Endothelial cell of umbilical vein (primary cell): Measurements from ENCODE around the gene ANAPC2. TPM values are rescaled to one million over a fixed set of nuclear protein-coding genes. Genes with fewer than 3 reads are reported as not detected.

ENCODE experiments used
- BruUV-seq: library from RNA; stranded (reverse); fragments of 400-500 nt; replicated peaks from 2 replicates; lab custom pipeline; 2021; lab: Mats Ljungman, UMichigan
- CTCF ChIA-PET: fragments of 300-600, 350-600 bp; sonication (Branson Sonifier 250); formaldehyde crosslinking; loops from one replicate; lab custom pipeline; 2021; ENCODE audit warnings: antibody characterized with exemption, inconsistent platforms; lab: Charles Lee
- POLR2A ChIA-PET: fragments of 300-600, 350-600 bp; sonication (Branson Sonifier 250); formaldehyde crosslinking; loops from one replicate; lab custom pipeline; 2021; ENCODE audit warnings: antibody characterized with exemption, inconsistent platforms; lab: Charles Lee
- DNase-seq: peaks from one replicate; pipeline ENCODE4 v3.0.0-alpha.2; 2011; ENCODE audit warnings: low read depth, low spot score
- FAIRE-seq: peaks from 2 replicates; lab custom pipeline; 2011; peaks lifted over from hg19 to GRCh38; lab: Jason Lieb, UNC
- H2AFZ ChIP-seq: 2 replicates; pipeline ENCODE4 v1.6.0; 2012; ENCODE audit warnings: low read depth, low read length, control low read depth, inconsistent platforms
- H3K27ac ChIP-seq: 2 replicates; pipeline ENCODE4 v1.5.1; 2011; ENCODE audit warnings: low read depth, mild to moderate bottlenecking, control low read depth, low read length, moderate library complexity; ENCODE audit not compliant: insufficient read depth
- H3K27me3 ChIP-seq, 2 experiments: 2 replicates each; pipeline versions ENCODE4 v1.6.0 to v1.6.1; 2011; ENCODE audit warnings: low read length in 2 of 2, mixed read lengths in 1 of 2; ENCODE audit not compliant: control insufficient read depth in 2 of 2, insufficient read depth in 2 of 2
- H3K36me3 ChIP-seq, 2 experiments: 2 replicates in 1 of 2; 3 replicates in 1 of 2; pipeline ENCODE4 v1.5.1; 2011; ENCODE audit warnings: low read length in 2 of 2, mild to moderate bottlenecking in 1 of 2, moderate library complexity in 1 of 2; ENCODE audit not compliant: control insufficient read depth in 2 of 2, insufficient read depth in 2 of 2; ENCODE audit errors: extremely low read depth in 1 of 2
- H3K4me1 ChIP-seq: 3 replicates; pipeline ENCODE4 v1.5.1; 2011; ENCODE audit warnings: mild to moderate bottlenecking, low read length; ENCODE audit not compliant: control insufficient read depth, insufficient read depth; ENCODE audit errors: extremely low read depth
- H3K4me2 ChIP-seq: 2 replicates; pipeline ENCODE4 v1.6.1; 2011; ENCODE audit warnings: low read length, control low read depth, mixed read lengths; ENCODE audit not compliant: insufficient read depth
- H3K4me3 ChIP-seq, 3 experiments: fragments of 200-600 bp in 1 of 3; sonication (generic), shearing (Covaris generic) in 1 of 3; replicated peaks in 1 of 3; 2 replicates each; pipeline ENCODE4 v1.5.1; 2011 to 2016; ENCODE audit warnings: control low read depth in 3 of 3, low read length in 3 of 3, mild to moderate bottlenecking in 2 of 3, inconsistent platforms in 1 of 3, low read depth in 1 of 3, moderate library complexity in 1 of 3; ENCODE audit not compliant: insufficient read depth in 1 of 3
- H3K79me2 ChIP-seq: 2 replicates; pipeline ENCODE4 v1.6.0; 2012; ENCODE audit warnings: low read length, inconsistent platforms; ENCODE audit not compliant: control insufficient read depth, insufficient read depth
- H3K9ac ChIP-seq: replicated peaks from 2 replicates; pipeline ENCODE3; 2011; ENCODE audit warnings: low read length, control low read depth; ENCODE audit not compliant: insufficient read depth; ENCODE audit errors: extremely low read depth
- H3K9me1 ChIP-seq: replicated peaks from 3 replicates; pipeline ENCODE4 v1.6.0; 2011; ENCODE audit warnings: mild to moderate bottlenecking, low read length; ENCODE audit not compliant: control insufficient read depth, insufficient read depth; ENCODE audit errors: extremely low read depth
- H3K9me3 ChIP-seq: replicated peaks from 2 replicates; pipeline ENCODE4 v1.5.1; 2012; ENCODE audit warnings: low read length, inconsistent platforms; ENCODE audit not compliant: control insufficient read depth, insufficient read depth
- H4K20me1 ChIP-seq: replicated peaks from 2 replicates; pipeline ENCODE3; 2011; ENCODE audit warnings: mild to moderate bottlenecking, low read length; ENCODE audit not compliant: control insufficient read depth, insufficient read depth; ENCODE audit errors: extremely low read depth
- EZH2 ChIP-seq: IDR thresholded peaks from 2 replicates; pipeline ENCODE4 v1.6.1; 2012; ENCODE audit warnings: borderline replicate concordance, low read depth, mild to moderate bottlenecking, moderate library complexity, low read length, inconsistent platforms; ENCODE audit not compliant: severe bottlenecking
- FOS ChIP-seq: IDR thresholded peaks from 2 replicates; pipeline ENCODE4 v1.6.1; 2011; ENCODE audit warnings: mild to moderate bottlenecking, low read length, moderate library complexity, borderline replicate concordance; ENCODE audit not compliant: insufficient read depth
- GATA2 ChIP-seq: IDR thresholded peaks from 2 replicates; pipeline ENCODE4 v1.7.0; 2011; ENCODE audit warnings: low read depth, mild to moderate bottlenecking, moderate library complexity, mixed read lengths, low read length; ENCODE audit not compliant: insufficient read length, insufficient read depth
- JUN ChIP-seq: IDR thresholded peaks from 2 replicates; pipeline ENCODE4 v1.6.1; 2011; ENCODE audit warnings: borderline replicate concordance, low read depth; ENCODE audit not compliant: insufficient read length, insufficient read depth
- MAX ChIP-seq: IDR thresholded peaks from 2 replicates; pipeline ENCODE4 v1.6.1; 2011; ENCODE audit not compliant: insufficient read depth, insufficient read length
- MYC ChIP-seq: IDR thresholded peaks from one replicate; pipeline ENCODE4 v1.6.1; 2011; ENCODE audit warnings: mild to moderate bottlenecking, low read depth, low read length
- POLR2A ChIP-seq: IDR thresholded peaks from 2 replicates; pipeline ENCODE4 v1.6.1; 2012; ENCODE audit warnings: low read depth, mild to moderate bottlenecking, control low read depth, low read length
- POLR2AphosphoS5 ChIP-seq: IDR thresholded peaks from 2 replicates; pipeline ENCODE4 v1.6.1; 2012; ENCODE audit warnings: low read depth, mild to moderate bottlenecking, control low read depth, low read length, moderate library complexity; ENCODE audit not compliant: insufficient read depth
- dilution Hi-C: fragments of 300-500 bp; cut with MboI; formaldehyde crosslinking; loops from one replicate; pipeline ENCODE4 v1.15.0; 2019; ENCODE audit warnings: low sequenced_read_pairs; ENCODE audit not compliant: extremely low pct_ligation_motif_present
- intact Hi-C: fragments of 100-400 bp; cut with micrococcal nuclease; formaldehyde crosslinking; loops from one replicate; pipeline ENCODE4 v1.10.0; 2022
- polyA plus RNA-seq, 4 experiments: library from polyadenylated mRNA; depleted of rRNA in 3 of 4; stranded (reverse) in 3 of 4; unstranded in 1 of 4; fragments of >200 nt; gene quantifications; 2 replicates each; pipeline versions ENCODE4 v1.2.1 to v1.2.3, GENCODE V29; 2011 to 2012; ENCODE audit warnings: missing spikeins in 1 of 4
- total RNA-seq: library from RNA; stranded (reverse); gene quantifications from 2 replicates; pipeline ENCODE4 v1.2.3, GENCODE V29; 2021
- TF ChIP-seq, protein P1 (sequence below), 2 donors: IDR thresholded peaks; 1 replicate in 1 of 2; 2 replicates in 1 of 2; pipeline ENCODE4 v1.5.1; 2011; ENCODE audit warnings: low read length in 2 of 2, mild to moderate bottlenecking in 2 of 2, moderate library complexity in 2 of 2, control low read depth in 1 of 2, inconsistent platforms in 1 of 2, low read depth in 1 of 2; ENCODE audit not compliant: insufficient read depth in 1 of 2; ENCODE audit errors: extremely low read depth in 1 of 2

Gene ANAPC2
- total and polyA plus RNA-seq, 2 donors (not counting 3 experiments of a cell fraction or from before 2014, with no cell fraction given) = 44.8 to 69.2 TPM

- TF ChIP-seq MYC (no peak), POLR2AphosphoS5 (no peak), EZH2 (no peak), GATA2 (no peak), POLR2A (no peak), MAX (no peak), JUN (no peak), FOS (no peak)
- TF ChIP-seq, protein P1, sequence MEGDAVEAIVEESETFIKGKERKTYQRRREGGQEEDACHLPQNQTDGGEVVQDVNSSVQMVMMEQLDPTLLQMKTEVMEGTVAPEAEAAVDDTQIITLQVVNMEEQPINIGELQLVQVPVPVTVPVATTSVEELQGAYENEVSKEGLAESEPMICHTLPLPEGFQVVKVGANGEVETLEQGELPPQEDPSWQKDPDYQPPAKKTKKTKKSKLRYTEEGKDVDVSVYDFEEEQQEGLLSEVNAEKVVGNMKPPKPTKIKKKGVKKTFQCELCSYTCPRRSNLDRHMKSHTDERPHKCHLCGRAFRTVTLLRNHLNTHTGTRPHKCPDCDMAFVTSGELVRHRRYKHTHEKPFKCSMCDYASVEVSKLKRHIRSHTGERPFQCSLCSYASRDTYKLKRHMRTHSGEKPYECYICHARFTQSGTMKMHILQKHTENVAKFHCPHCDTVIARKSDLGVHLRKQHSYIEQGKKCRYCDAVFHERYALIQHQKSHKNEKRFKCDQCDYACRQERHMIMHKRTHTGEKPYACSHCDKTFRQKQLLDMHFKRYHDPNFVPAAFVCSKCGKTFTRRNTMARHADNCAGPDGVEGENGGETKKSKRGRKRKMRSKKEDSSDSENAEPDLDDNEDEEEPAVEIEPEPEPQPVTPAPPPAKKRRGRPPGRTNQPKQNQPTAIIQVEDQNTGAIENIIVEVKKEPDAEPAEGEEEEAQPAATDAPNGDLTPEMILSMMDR (IDR thresholded peaks at IDR 0.05; ENCODE audit: extremely low read depth in 1 of 2, insufficient read depth in 1 of 2, low read depth in 1 of 2, low read length in 2 of 2) = no peak
- no peak overlapping the region for H2AFZ ChIP-seq
- no TSS peak for BruUV-seq
- H3K27ac ChIP-seq = no peak overlapping the region
- DNase-seq (no peak), FAIRE-seq (no peak)
- H3K9me3 ChIP-seq = no peaks in the 10 kb centered on the region
- POLR2A ChIA-PET = no interaction called here
- CTCF ChIA-PET = interaction anchor here (0.9 kb wide), 1 partner anchor 11 kb away, joined by 3 read pairs; the partner anchor contains the start of gene RNF224
- H3K27me3 ChIP-seq = no peaks in the 10 kb centered on the region
- peaks cover 6% of the 10 kb centered on the region for H3K4me1 ChIP-seq
- no peak overlapping the region for H3K4me2 ChIP-seq
- H3K36me3 ChIP-seq = peaks cover 0 to 4% of the 10 kb centered on the region in 2 experiments
- H3K79me2 ChIP-seq = no peaks in the 10 kb centered on the region
- H3K9ac ChIP-seq = no peak overlapping the region
- no peak overlapping the region for H3K4me3 ChIP-seq
- H4K20me1 ChIP-seq = no peaks in the 10 kb centered on the region
- intact Hi-C loops = no loop called here
- dilution Hi-C loops = no loop called here
- no peaks in the 10 kb centered on the region for H3K9me1 ChIP-seq
These were observed 28.0 kb upstream of the ANAPC2 start for GRCh38 chr9:137216188-137216965.
